HG03571 (cell line): Measurements from ENCODE around the gene TMEM135.

Experiments
- ATAC-seq: cut with Tn5 transposase; IDR thresholded peaks from one replicate; pipeline ENCODE4 v1.9.1; 2021; ENCODE audit not compliant: unreplicated experiment

TMEM135 gene

DNA sequence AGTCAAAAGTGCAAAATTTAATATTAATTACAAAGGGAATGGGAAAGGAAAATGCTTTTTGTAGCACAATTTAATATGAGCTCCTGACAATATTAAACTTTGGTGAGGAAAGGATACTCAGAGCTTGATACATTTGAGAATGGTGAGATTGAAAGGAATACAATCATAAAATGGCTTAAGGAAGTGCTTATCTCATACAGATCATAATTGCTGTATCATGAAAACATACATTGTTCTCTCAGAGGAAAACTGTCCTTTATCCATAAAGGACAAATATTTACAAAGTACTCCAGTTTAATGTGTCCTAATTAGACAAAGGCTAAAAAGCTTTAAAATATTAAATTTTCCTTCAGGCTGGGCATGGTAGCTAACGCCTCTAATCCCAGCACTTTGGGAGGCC is 260.4 kb downstream of the TMEM135 start:
- ATAC-seq, result no peak

DNA sequence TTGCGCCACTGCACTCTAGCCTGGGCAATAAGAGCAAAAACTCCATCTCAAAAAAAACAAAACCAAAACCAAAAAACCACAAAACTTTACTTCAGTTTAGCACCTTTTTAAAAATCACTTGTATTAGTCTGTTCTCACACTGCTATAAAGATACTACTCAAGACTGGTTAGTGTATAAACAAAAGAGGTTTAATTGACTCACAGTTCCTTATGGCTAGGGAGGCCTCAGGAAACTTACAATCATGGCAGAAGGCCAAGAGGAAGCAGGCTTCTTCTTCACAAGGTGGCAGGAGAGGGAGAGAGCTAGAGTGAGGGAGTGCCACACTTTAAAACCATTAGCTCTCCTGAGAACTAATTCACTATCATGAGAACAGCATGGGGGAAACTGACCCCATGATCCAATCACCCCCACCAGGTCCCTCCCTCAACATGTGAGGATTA is 261.3 kb downstream of the TMEM135 start:
- ATAC-seq, result no peak

DNA sequence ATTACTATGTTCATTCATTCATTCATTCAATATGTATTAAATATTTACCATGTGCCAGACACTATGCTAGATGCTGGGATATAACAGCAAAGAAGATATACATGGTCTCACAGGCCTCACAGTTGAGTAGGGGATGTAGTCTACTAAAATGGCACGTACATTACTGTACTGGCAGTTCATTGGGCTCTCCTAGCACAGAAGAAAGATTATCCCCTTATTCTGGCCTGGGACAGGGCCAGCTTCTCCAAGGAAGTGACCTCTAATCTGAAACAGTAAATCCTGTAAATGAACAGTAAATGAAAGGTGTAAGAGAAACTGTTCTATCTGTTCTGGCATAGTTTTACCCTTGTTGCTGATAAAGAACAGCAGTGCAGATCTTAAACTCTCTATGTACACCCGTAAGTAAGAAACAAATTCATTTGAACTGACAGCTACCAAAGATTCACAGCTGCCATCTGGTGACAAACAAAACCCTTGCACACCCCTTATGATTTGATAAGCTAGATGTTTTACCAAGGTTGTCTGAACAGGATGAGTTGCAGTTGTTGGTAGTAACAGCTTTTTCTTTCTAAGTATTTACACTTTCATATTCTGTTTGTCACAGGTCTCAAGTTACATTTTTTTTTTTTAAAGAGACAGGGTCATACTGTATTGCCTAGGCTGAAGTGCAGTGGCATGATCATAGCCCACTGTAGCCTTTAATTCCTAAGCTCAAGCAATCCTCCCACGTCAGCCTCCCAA is 263.1 kb downstream of the TMEM135 start:
- ATAC-seq, result no peak

DNA sequence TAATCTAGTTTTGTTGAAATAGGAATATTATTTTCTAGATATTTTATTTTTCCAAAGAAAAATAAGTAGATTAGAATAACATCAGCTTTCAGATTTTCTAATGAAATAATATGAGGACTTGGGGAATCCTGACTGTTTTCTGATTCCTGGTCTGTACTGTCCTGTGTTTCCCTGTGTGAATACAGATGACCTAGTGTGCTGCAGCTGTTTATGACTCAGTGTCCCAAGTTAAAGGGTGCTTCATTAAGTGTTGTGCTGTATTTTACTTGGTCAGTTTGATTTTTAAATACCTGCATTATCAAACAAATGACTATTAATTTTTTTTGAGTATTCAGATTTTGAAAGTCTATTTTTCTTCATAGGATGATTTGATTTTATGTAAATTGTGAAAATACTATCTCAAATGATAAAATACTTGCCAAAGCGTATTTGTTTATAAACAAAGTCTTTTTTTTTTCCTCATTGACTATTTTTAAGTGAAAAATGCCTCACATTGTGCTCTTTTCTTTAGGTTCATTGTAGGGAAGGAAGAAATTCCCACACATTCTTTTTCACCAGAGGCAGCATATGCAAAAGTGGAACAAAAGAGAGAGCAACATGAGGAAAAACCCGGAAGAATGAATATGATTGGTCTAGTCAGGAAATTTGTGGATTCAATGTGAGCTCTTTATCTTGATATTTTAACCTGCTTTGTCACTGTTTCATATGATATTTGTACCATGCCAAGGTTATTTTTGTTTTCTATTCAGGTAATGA is 264.2 kb downstream of the TMEM135 start:
- ATAC-seq, result no peak

DNA sequence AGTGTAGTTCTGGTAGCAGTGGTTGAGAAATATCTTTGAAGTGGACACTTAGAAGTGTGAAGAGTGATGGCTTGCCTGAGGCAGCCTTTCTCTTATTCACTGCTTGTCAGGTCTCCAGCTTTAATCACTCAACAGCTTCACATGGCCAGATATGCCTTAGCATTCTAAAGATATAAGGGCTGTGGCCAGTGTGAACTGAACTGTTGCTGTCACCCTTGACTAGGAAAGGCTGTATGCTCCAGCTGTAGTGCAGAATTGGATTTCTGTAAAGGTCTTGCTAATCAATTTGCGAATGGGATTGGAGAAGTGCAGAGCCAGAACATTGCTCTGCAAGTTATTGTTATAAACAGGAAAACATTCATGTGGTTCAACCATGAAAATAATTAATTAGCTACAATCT is 266.7 kb downstream of the TMEM135 start:
- ATAC-seq, result no peak

DNA sequence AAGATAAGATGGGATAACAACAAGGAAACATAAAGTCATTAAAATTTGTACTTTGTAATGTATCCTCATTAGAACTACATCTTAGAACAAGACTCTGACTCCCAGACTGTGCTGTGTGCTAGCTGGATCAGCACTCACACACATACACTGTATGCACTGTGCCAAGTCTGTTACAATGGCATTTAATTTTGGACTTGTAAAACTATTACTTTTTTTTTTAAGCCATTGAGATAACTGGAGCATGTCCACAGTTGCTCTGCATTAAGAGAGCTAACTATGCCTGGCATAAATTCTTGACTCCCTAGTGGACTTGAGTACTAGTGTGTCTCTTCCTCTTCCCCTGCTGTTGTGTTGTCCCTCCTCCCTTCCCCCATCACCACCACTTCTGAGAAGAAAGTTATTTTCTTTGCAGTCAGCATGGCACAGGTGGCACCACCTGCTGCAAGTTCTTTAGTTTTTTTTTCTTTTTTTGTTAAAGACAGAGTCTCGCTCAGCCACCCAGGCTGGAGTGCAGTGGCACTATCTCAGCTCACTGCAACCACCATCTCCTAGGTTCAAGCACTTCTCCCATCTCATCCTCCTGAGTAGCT is 268.6 kb downstream of the TMEM135 start:
- ATAC-seq, result no peak

DNA sequence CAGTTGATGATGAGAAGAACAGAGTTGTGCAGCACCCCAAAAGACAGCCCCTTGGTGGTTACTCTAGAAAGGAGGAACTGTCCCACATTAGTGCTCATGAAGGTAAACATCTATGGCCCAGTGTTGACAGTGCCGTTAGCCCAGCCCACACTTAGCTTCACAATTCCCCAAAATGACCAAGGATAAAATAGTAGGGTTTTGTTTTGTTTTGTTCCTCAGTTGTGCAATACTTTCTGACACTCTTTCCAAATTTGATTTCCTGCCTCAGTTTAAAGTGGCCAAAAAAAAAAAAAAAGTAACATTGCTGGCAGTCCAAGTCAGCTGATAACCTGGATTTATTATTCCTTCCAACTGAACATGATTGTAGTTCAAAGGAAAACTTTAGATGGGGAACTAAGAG is 269.4 kb downstream of the TMEM135 start:
- no peak for ATAC-seq

DNA sequence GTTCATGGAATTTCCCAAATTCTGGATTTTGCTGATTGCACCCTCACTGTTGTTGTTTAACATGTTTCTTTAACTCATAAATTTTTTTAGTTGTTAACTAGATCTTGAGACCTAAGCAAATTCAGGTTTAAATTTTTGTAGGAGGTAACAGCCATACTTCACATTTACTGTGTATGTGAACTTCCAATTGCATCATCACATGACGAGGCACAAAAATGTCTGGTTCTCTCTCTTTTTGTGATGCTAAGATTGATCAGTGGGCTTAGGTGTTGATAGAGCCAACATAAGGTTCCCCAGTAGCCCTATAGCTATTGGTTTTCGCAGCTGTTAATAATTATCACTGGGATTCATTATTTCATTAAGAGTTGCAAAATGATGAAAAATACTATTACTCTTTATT is 277.5 kb downstream of the TMEM135 start:
- no peak for ATAC-seq

DNA sequence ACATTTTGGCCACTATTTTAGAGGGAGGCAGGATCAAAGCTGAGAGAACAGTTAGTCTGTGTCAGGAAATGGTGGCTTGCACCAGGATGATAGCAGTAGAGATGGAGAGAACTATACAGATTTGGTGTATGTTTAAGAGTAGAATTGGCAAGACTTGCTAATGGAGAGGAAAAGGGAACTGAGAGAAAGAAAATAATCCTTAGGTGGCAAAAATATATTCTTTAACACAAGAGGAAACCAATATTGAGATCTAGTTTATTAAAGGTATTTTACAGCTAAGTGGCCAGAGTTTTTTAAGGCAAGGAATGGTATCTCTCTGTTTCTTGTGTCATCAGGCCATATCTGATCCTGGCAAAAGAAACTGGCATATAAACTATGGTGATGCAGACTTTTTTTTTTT is 278.8 kb downstream of the TMEM135 start:
- ATAC-seq, result no peak

DNA sequence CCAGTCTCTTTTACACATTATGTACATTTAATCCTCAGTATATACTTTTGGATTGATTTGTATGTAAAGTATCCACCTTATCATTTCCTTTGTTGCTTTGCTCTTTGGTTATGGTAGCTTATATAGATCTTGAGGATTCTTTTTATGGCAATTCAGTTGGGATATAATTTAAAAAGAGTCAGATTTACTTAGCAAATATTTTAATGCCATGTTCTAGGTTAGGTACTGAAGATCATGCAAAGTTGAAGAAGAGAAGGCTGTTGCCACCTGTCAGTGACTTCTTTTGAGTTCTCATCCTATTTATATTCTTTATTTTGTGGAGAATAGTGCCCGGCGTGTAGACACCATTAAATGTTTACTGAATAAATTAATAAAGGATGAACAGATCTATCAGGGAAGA is 279.7 kb downstream of the TMEM135 start:
- no peak for ATAC-seq

DNA sequence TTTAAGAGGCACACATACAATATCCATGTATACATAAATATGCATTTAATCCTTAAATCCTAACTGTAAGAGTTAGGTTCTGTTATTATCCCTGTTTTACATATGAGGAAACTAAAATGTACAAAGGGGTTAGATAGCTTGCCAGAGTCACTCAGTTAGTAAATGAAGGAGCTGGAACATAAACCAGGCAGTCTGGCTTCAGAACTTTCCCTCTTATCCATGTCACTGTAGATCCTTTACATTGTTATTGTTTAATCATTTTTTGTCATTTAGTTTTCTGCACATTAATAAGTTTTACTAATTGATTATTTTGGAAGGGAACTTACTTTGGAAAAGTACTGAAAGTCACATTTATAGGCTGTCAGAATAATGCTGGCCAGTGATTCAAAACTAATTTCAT is 282.4 kb downstream of the TMEM135 start:
- no peak for ATAC-seq

DNA sequence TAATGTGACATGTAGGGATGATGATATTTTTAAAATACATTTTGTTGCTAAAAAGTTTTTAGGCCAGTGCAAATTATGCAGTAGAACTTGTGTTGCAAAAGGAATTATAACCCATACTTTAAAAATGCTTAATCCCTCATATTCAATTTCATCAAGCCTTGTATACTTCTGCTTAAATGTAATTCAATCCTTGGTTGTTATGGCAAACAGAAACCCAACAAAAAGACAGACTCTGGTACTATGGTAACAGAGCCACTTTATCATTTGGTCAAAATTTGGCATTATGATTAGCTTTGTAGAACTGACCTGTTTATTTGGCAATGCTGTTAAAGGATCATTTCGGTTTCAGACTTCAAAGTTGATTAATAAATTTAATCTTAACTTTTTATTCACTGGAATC is 284.8 kb downstream of the TMEM135 start:
- no peak for ATAC-seq

DNA sequence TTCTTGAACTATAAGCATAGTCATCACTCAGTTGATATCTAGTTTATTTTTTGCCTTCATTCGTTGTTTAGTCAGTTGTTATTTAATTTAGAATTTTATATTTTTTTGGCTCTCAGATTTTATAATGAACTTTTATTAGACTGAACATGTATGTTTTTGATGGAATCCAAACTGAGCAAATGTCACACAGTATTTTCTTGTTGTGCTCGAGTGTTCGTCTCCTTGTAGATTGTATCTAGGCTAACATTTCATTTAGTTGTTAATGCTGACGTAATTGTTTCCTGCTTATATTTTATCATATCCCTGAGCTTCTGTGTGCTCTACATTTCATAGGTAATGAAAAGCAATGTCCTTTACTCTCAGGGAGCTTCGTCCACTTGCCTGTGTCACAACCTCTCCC is 286.2 kb downstream of the TMEM135 start:
- no peak for ATAC-seq

DNA sequence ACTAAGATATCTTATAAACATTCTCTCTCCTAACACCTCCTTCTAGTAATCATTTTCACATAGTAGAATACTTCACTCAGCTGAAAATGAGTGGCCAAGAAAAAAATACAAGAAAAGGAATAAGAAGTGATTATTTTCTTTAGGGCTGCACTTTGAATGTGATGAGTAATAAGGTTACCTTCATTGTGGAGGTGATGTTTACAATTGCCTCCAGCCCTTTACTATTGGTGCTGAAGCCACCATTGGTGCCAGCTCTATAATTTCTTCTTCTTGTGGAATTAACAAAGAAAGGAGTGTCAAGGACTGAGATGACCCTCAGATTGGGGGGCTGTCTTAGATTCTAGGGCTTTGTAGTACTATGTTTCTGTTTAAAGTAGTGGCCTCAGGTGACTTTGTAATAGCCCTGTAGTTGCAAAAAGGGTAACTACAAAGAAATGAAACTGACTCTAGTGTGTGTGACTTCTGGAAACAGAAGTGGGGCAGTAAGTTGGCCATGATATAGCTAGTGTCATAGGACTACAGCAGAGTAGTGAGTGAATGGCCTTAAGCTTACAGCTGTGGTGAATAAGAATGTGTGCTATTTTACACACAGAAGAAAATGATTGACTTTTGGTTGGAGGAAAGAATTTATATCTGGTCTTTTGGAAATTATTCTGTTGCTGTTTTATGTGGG is 287.2 kb downstream of the TMEM135 start:
- ATAC-seq, result no peak

DNA sequence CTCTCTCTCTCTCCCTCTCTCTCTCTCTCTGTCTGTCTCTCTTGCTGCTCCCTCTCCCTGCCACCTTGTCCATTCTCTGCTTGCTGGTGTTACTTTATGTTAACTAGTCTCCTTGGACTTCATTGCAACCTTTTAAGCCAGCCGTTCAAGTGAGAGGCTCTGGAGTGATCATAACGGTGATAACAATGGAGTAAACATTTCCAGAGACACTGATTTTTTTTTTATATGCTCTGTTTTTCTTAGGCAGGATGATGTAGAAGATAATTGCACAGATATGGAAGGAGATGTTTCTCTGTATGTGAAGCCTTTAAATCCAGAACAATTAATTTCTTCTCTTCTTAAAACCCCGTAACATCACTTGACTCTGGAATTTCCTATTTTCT is 287.7 kb downstream of the TMEM135 start:
- no peak for ATAC-seq

DNA sequence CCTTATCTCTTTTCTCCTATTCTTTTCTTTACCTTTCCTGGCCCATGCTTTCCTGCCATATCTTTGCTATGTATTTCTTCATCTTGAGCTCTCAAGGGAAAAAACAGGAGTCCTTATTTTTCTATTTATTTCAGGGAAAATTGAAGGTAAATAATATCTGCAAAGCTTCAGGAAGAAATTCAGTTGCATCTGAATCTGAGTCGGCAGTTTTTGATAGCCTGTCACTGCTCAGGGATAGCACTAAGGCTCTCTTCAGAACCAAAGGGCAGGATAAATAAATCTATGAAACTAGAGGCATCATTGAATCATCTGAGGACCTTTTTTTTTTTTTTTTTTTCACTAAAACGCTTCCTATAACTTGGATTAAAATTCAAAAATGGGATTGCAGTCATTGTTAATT is 288.9 kb downstream of the TMEM135 start:
- no peak for ATAC-seq

DNA sequence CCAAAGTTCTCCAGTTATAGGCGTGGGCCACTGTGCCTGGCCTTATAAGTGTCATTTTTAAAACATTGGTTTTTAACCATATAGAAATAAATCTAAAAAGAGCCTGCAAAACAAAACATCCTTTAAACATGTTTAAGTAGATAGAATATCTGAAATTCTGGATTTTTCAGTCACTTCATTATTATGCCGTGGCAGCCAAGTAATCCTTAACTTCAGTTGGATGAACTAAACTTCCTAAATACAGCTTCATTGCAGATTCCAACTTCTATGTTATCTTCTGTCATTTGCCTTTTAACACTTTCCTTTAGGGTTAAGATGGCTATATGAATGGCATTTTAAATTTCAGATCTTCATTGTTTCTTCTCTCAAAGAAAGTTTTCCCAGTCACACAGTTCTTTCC is 291.4 kb downstream of the TMEM135 start:
- no peak for ATAC-seq

DNA sequence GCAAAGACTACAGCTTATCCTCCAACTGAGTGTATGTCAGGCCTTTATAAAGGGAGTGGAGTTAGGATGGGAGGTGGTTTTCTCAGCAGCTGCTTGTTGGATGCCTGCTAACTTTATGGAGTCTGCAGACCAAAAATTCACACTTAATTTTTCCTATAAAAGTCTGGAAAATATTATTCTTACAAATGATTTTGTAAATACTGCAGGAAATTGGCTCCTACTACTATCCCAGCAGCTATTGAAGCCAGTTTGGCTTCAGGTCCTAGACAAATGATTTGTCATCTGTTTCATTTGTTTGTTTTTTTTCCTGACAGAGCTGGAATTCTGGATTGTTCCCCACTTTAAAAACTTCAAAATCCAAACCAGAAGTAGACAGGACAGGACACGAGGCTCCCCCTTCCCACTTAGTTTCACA is 292.5 kb downstream of the TMEM135 start:
- no peak for ATAC-seq

DNA sequence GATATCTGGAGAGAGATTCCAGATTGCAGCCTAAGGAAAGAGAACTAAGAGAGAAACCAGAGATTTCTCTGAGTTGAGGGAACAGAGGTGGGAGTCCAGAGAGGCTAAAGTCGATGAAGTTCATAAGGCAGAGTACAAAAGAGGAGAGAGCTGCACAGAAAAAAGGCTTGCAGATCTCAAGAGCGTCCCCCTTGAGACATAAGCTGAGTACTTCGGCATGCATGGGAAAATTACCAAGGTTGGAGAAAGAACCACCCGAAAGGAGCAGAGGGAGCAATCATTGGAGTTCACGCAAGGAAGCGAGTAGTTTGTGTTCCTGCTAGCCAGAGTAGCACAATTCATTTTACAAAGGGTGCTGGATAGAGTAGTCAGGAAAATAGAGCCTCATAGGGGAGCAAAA is 293.5 kb downstream of the TMEM135 start:
- no peak for ATAC-seq

DNA sequence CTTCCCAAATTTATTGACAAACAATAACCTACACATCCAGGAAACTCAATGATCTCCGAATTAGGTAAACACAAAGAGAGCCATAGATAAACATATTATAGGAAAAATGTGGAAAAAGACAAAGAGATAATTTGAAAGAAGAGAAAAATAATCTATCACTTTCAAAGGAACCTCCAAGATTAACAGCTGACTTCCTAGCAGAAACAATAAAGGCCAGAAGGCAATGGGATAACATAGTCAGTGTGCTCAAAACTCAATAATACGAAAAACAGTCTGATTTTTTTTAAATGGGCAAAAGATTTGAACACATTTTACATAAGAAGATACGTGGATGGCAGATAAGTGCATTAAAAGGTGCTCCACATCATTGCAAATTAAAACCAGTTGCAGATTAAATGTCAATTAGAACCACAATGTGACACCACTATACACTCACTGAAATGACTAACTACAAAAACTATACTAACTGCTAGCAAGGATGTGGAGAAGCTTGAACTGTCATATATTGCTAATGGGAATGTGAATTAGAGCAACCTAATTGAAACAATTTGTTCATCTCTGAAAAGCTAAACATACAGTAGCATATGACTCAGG is 300.4 kb downstream of the TMEM135 start:
- ATAC-seq, result no peak

DNA sequence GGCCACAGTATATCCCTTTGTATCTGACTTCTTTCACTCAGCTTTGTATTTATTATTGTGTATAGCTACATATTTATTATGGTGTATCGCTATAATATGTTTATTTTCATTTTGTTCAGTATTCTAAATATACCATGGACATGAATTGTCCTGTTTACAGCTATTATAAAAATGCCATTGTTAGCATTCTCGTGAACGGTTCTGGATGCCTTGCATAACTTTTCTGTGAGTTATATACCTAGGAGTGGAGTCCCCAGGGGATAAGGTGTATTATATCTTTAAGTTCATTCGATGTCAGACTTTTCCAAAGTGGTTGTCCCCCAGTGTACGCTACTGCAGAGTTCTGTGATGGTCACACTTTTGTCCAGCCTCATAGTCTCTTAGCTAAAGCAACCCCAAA is 301.7 kb downstream of the TMEM135 start:
- no peak for ATAC-seq
